OCI-LY7 (cell line): Measurements from ENCODE around the gene CRTC1. TPM values are rescaled to one million over a fixed set of nuclear protein-coding genes. Genes with fewer than 3 reads are reported as not detected.

Experiments
- BruUV-seq: library from RNA; stranded (reverse); fragments of 400-500 nt; replicated peaks from 2 replicates; lab custom pipeline; 2021; lab: Mats Ljungman, UMichigan
- CTCF ChIA-PET: fragments of 300-600 bp; sonication (Branson Sonifier 250); formaldehyde crosslinking; loops from one replicate; lab custom pipeline; 2022; ENCODE audit warnings: antibody characterized with exemption; ENCODE audit not compliant: unreplicated experiment; lab: Charles Lee
- POLR2A ChIA-PET: fragments of 300-600 bp; sonication (Branson Sonifier 250); formaldehyde crosslinking; loops from one replicate; lab custom pipeline; 2022; ENCODE audit warnings: antibody characterized with exemption; lab: Charles Lee
- DNase-seq: peaks from one replicate; pipeline ENCODE4 v3.0.0-alpha.2; 2015; ENCODE audit warnings: low spot score
- H2AFZ ChIP-seq: fragments of 200-600 bp; sonication (generic), shearing (Covaris generic); 2 replicates; pipeline ENCODE4 v1.6.1; 2014; ENCODE audit warnings: mild to moderate bottlenecking, antibody characterized with exemption, low read length, moderate library complexity
- H3K27ac ChIP-seq: fragments of 200-600 bp; sonication (generic); 2 replicates; pipeline ENCODE4 v1.5.1; 2014; ENCODE audit warnings: mixed run types, low read depth, mild to moderate bottlenecking, moderate library complexity, low read length, inconsistent platforms; ENCODE audit not compliant: poor library complexity, severe bottlenecking
- H3K36me3 ChIP-seq: fragments of 200-600 bp; sonication (generic); 2 replicates; pipeline ENCODE4 v1.6.1; 2014; ENCODE audit warnings: mild to moderate bottlenecking, antibody characterized with exemption, low read length, moderate library complexity, mixed read lengths; ENCODE audit not compliant: insufficient read depth
- H3K4me1 ChIP-seq: fragments of 200-600 bp; sonication (generic); 2 replicates; pipeline ENCODE4 v1.5.1; 2014; ENCODE audit warnings: mild to moderate bottlenecking, low read length; ENCODE audit not compliant: insufficient read depth, poor library complexity, severe bottlenecking
- H3K4me2 ChIP-seq: fragments of 200-600 bp; sonication (generic); 2 replicates; pipeline ENCODE4 v1.6.1; 2014; ENCODE audit warnings: mild to moderate bottlenecking, low read length
- H3K4me3 ChIP-seq: fragments of 200-600 bp; sonication (generic); 2 replicates; pipeline ENCODE4 v1.5.1; 2014; ENCODE audit warnings: mild to moderate bottlenecking, low read depth, low read length; ENCODE audit not compliant: poor library complexity, severe bottlenecking
- H3K79me2 ChIP-seq: fragments of 200-600 bp; sonication (generic); 2 replicates; pipeline ENCODE4 v1.6.1; 2016; ENCODE audit warnings: low read depth, mild to moderate bottlenecking, low read length, moderate library complexity, mixed read lengths; ENCODE audit not compliant: insufficient read depth
- H3K9me2 ChIP-seq: fragments of 200-600 bp; sonication (generic); 2 replicates; pipeline ENCODE4 v1.6.1; 2016; ENCODE audit warnings: mild to moderate bottlenecking, low read length, mixed read lengths; ENCODE audit not compliant: insufficient read depth
- H3K9me3 ChIP-seq: fragments of 200-600 bp; sonication (generic); 2 replicates; pipeline ENCODE4 v1.6.1; 2014; ENCODE audit warnings: mild to moderate bottlenecking, mixed run types, low read length, mixed read lengths
- H4K20me1 ChIP-seq: fragments of 200-600 bp; sonication (generic); 2 replicates; pipeline ENCODE4 v1.6.1; 2014; ENCODE audit warnings: mild to moderate bottlenecking, antibody characterized with exemption, low read length, moderate library complexity, mixed read lengths; ENCODE audit not compliant: insufficient read depth
- EZH2phosphoT487 ChIP-seq: fragments of 200-600 bp; sonication (generic); IDR thresholded peaks from 2 replicates; pipeline ENCODE4 v1.6.1; 2018; ENCODE audit warnings: low read depth, borderline replicate concordance, mild to moderate bottlenecking, mixed run types, antibody characterized with exemption, low read length, moderate library complexity, mixed read lengths
- intact Hi-C: fragments of 100-400 bp; cut with micrococcal nuclease; formaldehyde crosslinking; loops from one replicate; pipeline ENCODE4 v1.10.0; 2022; ENCODE audit not compliant: unreplicated experiment
- total RNA-seq, 2 experiments: library from RNA; depleted of rRNA in 1 of 2; stranded (reverse); fragments of >200 nt in 1 of 2; shearing (Covaris generic) in 1 of 2; gene quantifications; 2 replicates each; pipeline ENCODE4 v1.2.3, GENCODE V29; 2014 to 2022
- TF ChIP-seq, protein P1 (sequence below): fragments of 200-600 bp; sonication (generic); conservative IDR thresholded peaks from 2 replicates; pipeline ENCODE4 v1.5.1; 2014; ENCODE audit warnings: mild to moderate bottlenecking, antibody characterized with exemption, low read length, moderate library complexity, mixed read lengths

Gene CRTC1
- total RNA-seq, 2 experiments from 2014 or later, result 4.1 to 10.3 TPM

DNA sequence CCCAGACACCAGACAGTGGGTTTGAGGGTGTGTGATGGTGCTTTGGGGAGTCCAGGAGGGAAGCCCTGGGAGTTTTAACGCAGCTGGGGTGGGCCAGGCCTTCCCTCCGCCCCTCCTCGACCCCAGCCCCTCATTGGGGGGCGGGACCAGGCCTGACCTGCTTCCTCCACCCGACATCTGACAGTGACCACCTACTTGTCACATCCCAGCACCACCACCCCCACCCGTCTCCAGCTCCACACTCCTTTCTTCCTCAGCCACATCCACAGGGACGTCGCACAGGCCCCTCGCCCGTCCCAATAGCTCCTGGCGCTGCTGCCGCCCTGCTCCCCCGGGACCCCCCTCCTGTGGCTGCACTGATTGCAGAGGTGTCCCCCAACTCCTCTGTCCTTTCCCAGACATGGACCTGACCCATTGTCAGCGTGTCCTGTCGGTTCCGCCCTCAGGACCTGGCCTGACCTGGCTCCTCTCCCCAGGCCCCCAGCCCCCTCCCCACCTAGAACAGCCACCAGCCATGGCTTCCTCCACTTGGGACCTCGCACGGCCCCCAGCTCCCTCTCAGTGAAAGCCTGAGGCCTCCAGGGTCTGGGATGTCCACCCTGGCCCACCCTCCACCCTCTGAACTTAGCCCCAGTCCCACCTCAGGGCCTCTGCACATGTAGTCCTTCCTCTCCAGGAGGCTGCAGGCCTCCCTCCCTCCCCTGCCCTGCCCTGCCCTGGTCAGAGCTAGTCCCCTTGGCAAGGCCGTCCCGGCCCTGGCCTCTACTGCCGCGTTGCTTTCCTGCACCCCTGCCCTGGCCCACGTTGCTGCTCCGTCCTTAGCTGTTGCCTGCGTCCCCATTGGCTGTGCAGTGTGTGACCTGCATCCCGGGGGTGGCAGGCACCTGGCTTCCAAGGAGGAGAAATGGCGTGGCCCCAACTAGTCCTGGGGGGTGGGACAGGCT lies 77.2 kb downstream of the CRTC1 start:
- Histone ChIP-seq H3K9me3 (no peaks in the 10 kb centered on the region), H3K4me3 (no peak overlapping the region), H4K20me1 (no peaks in the 10 kb centered on the region), H3K79me2 (no peaks in the 10 kb centered on the region), H3K36me3 (no peaks in the 10 kb centered on the region), H2AFZ (no peak overlapping the region), H3K4me1 (peaks cover 6% of the 10 kb centered on the region), H3K9me2 (no peaks in the 10 kb centered on the region), H3K27ac (no peak overlapping the region), H3K4me2 (no peak overlapping the region)
- no peak for DNase-seq
- CTCF ChIA-PET, result no interaction called here
- intact Hi-C loops, result no loop called here
- TF ChIP-seq, protein P1, sequence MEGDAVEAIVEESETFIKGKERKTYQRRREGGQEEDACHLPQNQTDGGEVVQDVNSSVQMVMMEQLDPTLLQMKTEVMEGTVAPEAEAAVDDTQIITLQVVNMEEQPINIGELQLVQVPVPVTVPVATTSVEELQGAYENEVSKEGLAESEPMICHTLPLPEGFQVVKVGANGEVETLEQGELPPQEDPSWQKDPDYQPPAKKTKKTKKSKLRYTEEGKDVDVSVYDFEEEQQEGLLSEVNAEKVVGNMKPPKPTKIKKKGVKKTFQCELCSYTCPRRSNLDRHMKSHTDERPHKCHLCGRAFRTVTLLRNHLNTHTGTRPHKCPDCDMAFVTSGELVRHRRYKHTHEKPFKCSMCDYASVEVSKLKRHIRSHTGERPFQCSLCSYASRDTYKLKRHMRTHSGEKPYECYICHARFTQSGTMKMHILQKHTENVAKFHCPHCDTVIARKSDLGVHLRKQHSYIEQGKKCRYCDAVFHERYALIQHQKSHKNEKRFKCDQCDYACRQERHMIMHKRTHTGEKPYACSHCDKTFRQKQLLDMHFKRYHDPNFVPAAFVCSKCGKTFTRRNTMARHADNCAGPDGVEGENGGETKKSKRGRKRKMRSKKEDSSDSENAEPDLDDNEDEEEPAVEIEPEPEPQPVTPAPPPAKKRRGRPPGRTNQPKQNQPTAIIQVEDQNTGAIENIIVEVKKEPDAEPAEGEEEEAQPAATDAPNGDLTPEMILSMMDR, result no peak
- no peak for TF ChIP-seq EZH2phosphoT487
- BruUV-seq, result no TSS peak
- POLR2A ChIA-PET, result no interaction called here

GRCh38 chr19:18761531-18762110 lies 78.1 kb downstream of the CRTC1 start:
- BruUV-seq, result no TSS peak
- DNase-seq, result no peak
- ChIA-PET CTCF (no interaction called here), POLR2A (no interaction called here)
- Histone ChIP-seq H3K79me2 (no peaks in the 10 kb centered on the region), H4K20me1 (no peaks in the 10 kb centered on the region), H3K4me3 (no peak overlapping the region), H3K4me2 (no peak overlapping the region), H3K27ac (no peak overlapping the region), H3K9me2 (no peaks in the 10 kb centered on the region), H3K4me1 (peaks cover 6% of the 10 kb centered on the region), H3K9me3 (no peaks in the 10 kb centered on the region), H2AFZ (no peak overlapping the region), H3K36me3 (no peaks in the 10 kb centered on the region)
- intact Hi-C loops, result no loop called here
- TF ChIP-seq, protein P1, result no peak
- no peak for TF ChIP-seq EZH2phosphoT487
